Spinal cord (tissue), 10 donors: ENCODE data around the gene SCAMP4. TPM values are rescaled to one million over a fixed set of nuclear protein-coding genes. Genes with fewer than 3 reads are reported as not detected.

ENCODE experiments used
- DNase-seq, 6 donors: peaks; one replicate each; pipeline versions ENCODE4 v3.0.0 to v3.0.0-alpha.2; 2013 to 2015; ENCODE audit warnings: low spot score in 6 of 6, low read depth in 4 of 6
- H3K27ac ChIP-seq: one replicate; pipeline ENCODE4 v1.5.1; 2013; ENCODE audit warnings: low read depth, low read length, control low read depth
- H3K27me3 ChIP-seq: one replicate; pipeline ENCODE4 v1.6.1; 2013; ENCODE audit warnings: low read length; ENCODE audit not compliant: control insufficient read depth, insufficient read depth
- H3K36me3 ChIP-seq: one replicate; pipeline ENCODE4 v1.6.1; 2013; ENCODE audit warnings: low read length; ENCODE audit not compliant: control insufficient read depth, insufficient read depth
- H3K4me1 ChIP-seq: one replicate; pipeline ENCODE4 v1.6.1; 2013; ENCODE audit warnings: low read length; ENCODE audit not compliant: control insufficient read depth, insufficient read depth
- H3K4me3 ChIP-seq: one replicate; pipeline ENCODE4 v1.5.1; 2013; ENCODE audit warnings: low read depth, low read length, control low read depth
- H3K9me3 ChIP-seq: one replicate; pipeline ENCODE4 v1.6.1; 2013; ENCODE audit warnings: low read length; ENCODE audit not compliant: control insufficient read depth, insufficient read depth
- WGBS: methylation state at CpG from one replicate; pipeline ENCODE4 v1.1.5; 2013; ENCODE audit warnings: missing lambda C conversion rate; ENCODE audit not compliant: insufficient coverage; 5-methylcytosine and 5-hydroxymethylcytosine counted together
- polyA plus RNA-seq, 2 donors: library from polyadenylated mRNA; unstranded; fragments of 120-200 nt; gene quantifications; one replicate each; pipeline ENCODE4 v1.2.1, GENCODE V29; 2013; ENCODE audit not compliant: insufficient read length in 2 of 2
- total RNA-seq, 2 donors: library from RNA; depleted of rRNA in 1 of 2; stranded (reverse); fragments of 120-200 nt in 1 of 2; fragments of >200 nt in 1 of 2; gene quantifications; one replicate each; pipeline versions ENCODE4 v1.2.3 to v1.2.4, GENCODE V29; 2013 to 2014
- donor health status: healthy.

SCAMP4 gene
- total and polyA plus RNA-seq, 4 donors = 25.2 to 112 (median 66.6) TPM

- WGBS = 97% methylated on average over 16 of the region's 16 CpGs
- Histone ChIP-seq H3K4me1 (peaks cover 13% of the 10 kb centered on the region), H3K27me3 (no peaks in the 10 kb centered on the region), H3K4me3 (no peak overlapping the region), H3K27ac (no peak overlapping the region), H3K9me3 (no peaks in the 10 kb centered on the region), H3K36me3 (peaks cover 71% of the 10 kb centered on the region)
- no peak for DNase-seq
Observed at GRCh38 chr19:1950640-1951039, 45.4 kb downstream of the SCAMP4 start.

GRCh38 chr19:1952635-1953034 lies 47.4 kb downstream of the SCAMP4 start:
- 84% methylated on average over 21 of the region's 21 CpGs for WGBS
- DNase-seq = no peak
- H3K4me1 ChIP-seq = peaks cover 33% of the 10 kb centered on the region
- H3K27me3 ChIP-seq = no peaks in the 10 kb centered on the region
- no peak overlapping the region for H3K4me3 ChIP-seq
- H3K9me3 ChIP-seq = no peaks in the 10 kb centered on the region
- H3K36me3 ChIP-seq = peaks cover 84% of the 10 kb centered on the region
- H3K27ac ChIP-seq = no peak overlapping the region

- Histone ChIP-seq H3K4me3 (no peak overlapping the region), H3K4me1 (peaks cover 37% of the 10 kb centered on the region), H3K36me3 (peaks cover 83% of the 10 kb centered on the region), H3K27me3 (no peaks in the 10 kb centered on the region), H3K27ac (no peak overlapping the region), H3K9me3 (no peaks in the 10 kb centered on the region)
- 90% methylated on average over 16 of the region's 19 CpGs for WGBS
- no peak for DNase-seq
Observed at GRCh38 chr19:1953037-1953436, 47.8 kb downstream of the SCAMP4 start.

GRCh38 chr19:1953441-1954094 lies 48.4 kb downstream of the SCAMP4 start:
- Histone ChIP-seq H3K9me3 (no peaks in the 10 kb centered on the region), H3K4me3 (no peak overlapping the region), H3K27me3 (no peaks in the 10 kb centered on the region), H3K36me3 (peaks cover 81% of the 10 kb centered on the region), H3K4me1 (peaks cover 37% of the 10 kb centered on the region), H3K27ac (no peak overlapping the region)
- 91% methylated on average over 31 of the region's 32 CpGs for WGBS
- no peak for DNase-seq

GRCh38 chr19:1954532-1954933 lies 49.3 kb downstream of the SCAMP4 start:
- Histone ChIP-seq H3K27ac (no peak overlapping the region), H3K27me3 (no peaks in the 10 kb centered on the region), H3K4me3 (no peak overlapping the region), H3K9me3 (no peaks in the 10 kb centered on the region), H3K4me1 (peaks cover 37% of the 10 kb centered on the region), H3K36me3 (peaks cover 72% of the 10 kb centered on the region)
- DNase-seq = no peak
- 86% methylated on average over 15 of the region's 15 CpGs for WGBS

- peaks cover 37% of the 10 kb centered on the region for H3K4me1 ChIP-seq
- WGBS = 84% methylated on average over 40 of the region's 51 CpGs
- peaks cover 72% of the 10 kb centered on the region for H3K36me3 ChIP-seq
- no peak overlapping the region for H3K4me3 ChIP-seq
- H3K27me3 ChIP-seq = no peaks in the 10 kb centered on the region
- no peaks in the 10 kb centered on the region for H3K9me3 ChIP-seq
- no peak overlapping the region for H3K27ac ChIP-seq
- no peak for DNase-seq
Observed at GRCh38 chr19:1955171-1956121, 50.2 kb downstream of the SCAMP4 start.

- H3K27ac ChIP-seq = no peak overlapping the region
- no peak overlapping the region for H3K4me3 ChIP-seq
- peaks cover 74% of the 10 kb centered on the region for H3K36me3 ChIP-seq
- H3K27me3 ChIP-seq = no peaks in the 10 kb centered on the region
- 89% methylated on average over 12 of the region's 12 CpGs for WGBS
- no peak for DNase-seq
- H3K4me1 ChIP-seq = peaks cover 37% of the 10 kb centered on the region
- H3K9me3 ChIP-seq = no peaks in the 10 kb centered on the region
Observed at GRCh38 chr19:1956122-1956494, 50.9 kb downstream of the SCAMP4 start.

- no peak overlapping the region for H3K27ac ChIP-seq
- no peaks in the 10 kb centered on the region for H3K27me3 ChIP-seq
- H3K36me3 ChIP-seq = peaks cover 79% of the 10 kb centered on the region
- WGBS = 49% methylated on average over 22 of the region's 28 CpGs
- no peak overlapping the region for H3K4me3 ChIP-seq
- peaks cover 37% of the 10 kb centered on the region for H3K4me1 ChIP-seq
- no peaks in the 10 kb centered on the region for H3K9me3 ChIP-seq
- peak in 1 of 6 donors; percentile 47 for DNase-seq
Observed at GRCh38 chr19:1956868-1957492, 51.8 kb downstream of the SCAMP4 start.

- 54% methylated on average over 31 of the region's 40 CpGs for WGBS
- H3K36me3 ChIP-seq = peaks cover 77% of the 10 kb centered on the region
- no peaks in the 10 kb centered on the region for H3K9me3 ChIP-seq
- peaks cover 37% of the 10 kb centered on the region for H3K4me1 ChIP-seq
- DNase-seq = no peak
- H3K27me3 ChIP-seq = no peaks in the 10 kb centered on the region
- H3K27ac ChIP-seq = no peak overlapping the region
- no peak overlapping the region for H3K4me3 ChIP-seq
Observed at GRCh38 chr19:1957562-1958248, 52.5 kb downstream of the SCAMP4 start.
